Activated CD4-positive, CD25-positive, alpha-beta regulatory T cell treated with anti-CD3 and anti-CD28 coated beads, Interleukin-2, amount 50 U/mL, for 16 hours (primary cell): ENCODE results near the gene EIF5.

ENCODE experiments used
- DNase-seq: peaks from one replicate; pipeline ENCODE4 v3.0.0-alpha.2; 2020; ENCODE audit warnings: low read depth, low spot score

Gene EIF5

GRCh38 chr14:103310576-103311095 is 23.4 kb upstream of the EIF5 start:
- DNase-seq: no peak

- no peak for DNase-seq
These were observed 22.7 kb upstream of the EIF5 start for GRCh38 chr14:103311171-103311997.

- DNase-seq: no peak
These were observed 21.9 kb upstream of the EIF5 start for GRCh38 chr14:103312006-103312635.

GRCh38 chr14:103313704-103314103 is 20.3 kb upstream of the EIF5 start:
- no peak for DNase-seq

GRCh38 chr14:103314496-103315277 is 19.4 kb upstream of the EIF5 start:
- no peak for DNase-seq

GRCh38 chr14:103315351-103315911 is 18.6 kb upstream of the EIF5 start:
- DNase-seq: no peak

GRCh38 chr14:103315941-103316340 is 18.1 kb upstream of the EIF5 start:
- DNase-seq: no peak

- DNase-seq: no peak
These were observed 17.3 kb upstream of the EIF5 start for GRCh38 chr14:103316721-103317121.

GRCh38 chr14:103317251-103317650 is 16.8 kb upstream of the EIF5 start:
- DNase-seq: no peak

GRCh38 chr14:103317976-103318580 is 16.0 kb upstream of the EIF5 start:
- DNase-seq: no peak

- no peak for DNase-seq
These were observed 15.2 kb upstream of the EIF5 start for GRCh38 chr14:103318750-103319419.

GRCh38 chr14:103319422-103319821 is 14.6 kb upstream of the EIF5 start:
- no peak for DNase-seq

- no peak for DNase-seq
These were observed 8.0 kb upstream of the EIF5 start for GRCh38 chr14:103326078-103326477.

- no peak for DNase-seq
These were observed 5.1 kb upstream of the EIF5 start for GRCh38 chr14:103328941-103329340.

GRCh38 chr14:103329401-103330347 is 4.4 kb upstream of the EIF5 start:
- DNase-seq: no peak

- no peak for DNase-seq
These were observed 3.5 kb upstream of the EIF5 start for GRCh38 chr14:103330536-103330935.

GRCh38 chr14:103332143-103332919 is 1.7 kb upstream of the EIF5 start:
- DNase-seq: no peak

- peak; percentile 59 for DNase-seq
These were observed 896 bp downstream of the EIF5 start for GRCh38 chr14:103334644-103335622.
